Measurements from ENCODE around the gene ZNF335.

Gene ZNF335

GRCh38 chr20:45927071-45927878 is 44.7 kb downstream of the ZNF335 start:
- no peak for TF ChIP-seq CTCF (conservative IDR thresholded peaks at IDR 0.05; ENCODE audit: low read depth, low read length)
- H3K4me3 ChIP-seq (IDR thresholded peaks at IDR 0.05; ENCODE audit: insufficient read depth, low read depth, low read length) = no peak overlapping the region
- H3K79me2 ChIP-seq (ENCODE audit: insufficient read depth, low read depth) = no peaks in the 10 kb centered on the region
- peaks cover 20% of the 10 kb centered on the region for H3K4me1 ChIP-seq (ENCODE audit: low read depth, poor library complexity, severe bottlenecking)
- H3K36me3 ChIP-seq (ENCODE audit: insufficient read depth) = no peaks in the 10 kb centered on the region
- H3K27ac ChIP-seq = no peak overlapping the region
- no peaks in the 10 kb centered on the region for H4K20me1 ChIP-seq (ENCODE audit: insufficient read depth)
- no peak overlapping the region for H3K4me2 ChIP-seq
- no peak overlapping the region for H3K9ac ChIP-seq
- H3K27me3 ChIP-seq (ENCODE audit: insufficient read depth, low read depth) = no peaks in the 10 kb centered on the region
- H2AFZ ChIP-seq (ENCODE audit: low read depth) = no peak overlapping the region

- H3K4me2 ChIP-seq = no peak overlapping the region
Observed at GRCh38 chr20:45926731-45927070, 45.3 kb downstream of the ZNF335 start.

GRCh38 chr20:45925821-45926506 is 46.0 kb downstream of the ZNF335 start:
- H3K27me3 ChIP-seq (ENCODE audit: insufficient read depth, low read depth) = no peaks in the 10 kb centered on the region
- no peak overlapping the region for H3K4me3 ChIP-seq (IDR thresholded peaks at IDR 0.05; ENCODE audit: insufficient read depth, low read depth, low read length)
- no peak overlapping the region for H3K9ac ChIP-seq
- H3K4me1 ChIP-seq (ENCODE audit: low read depth, poor library complexity, severe bottlenecking) = peaks cover 20% of the 10 kb centered on the region
- no peaks in the 10 kb centered on the region for H3K79me2 ChIP-seq (ENCODE audit: insufficient read depth, low read depth)
- H3K36me3 ChIP-seq (ENCODE audit: insufficient read depth) = no peaks in the 10 kb centered on the region
- H3K4me2 ChIP-seq = no peak overlapping the region
- H2AFZ ChIP-seq (ENCODE audit: low read depth) = no peak overlapping the region
- no peaks in the 10 kb centered on the region for H4K20me1 ChIP-seq (ENCODE audit: insufficient read depth)
- H3K27ac ChIP-seq = no peak overlapping the region
- TF ChIP-seq CTCF (conservative IDR thresholded peaks at IDR 0.05; ENCODE audit: low read depth, low read length) = no peak

More at GRCh38 chr20:45926731-45927070, 45.3 kb downstream of the ZNF335 start:
- Histone ChIP-seq H3K4me3 (IDR thresholded peaks at IDR 0.05; ENCODE audit: insufficient read depth, low read depth, low read length) (no peak overlapping the region), H3K27ac (no peak overlapping the region), H2AFZ (ENCODE audit: low read depth) (no peak overlapping the region), H3K4me1 (ENCODE audit: low read depth, poor library complexity, severe bottlenecking) (peaks cover 20% of the 10 kb centered on the region), H3K36me3 (ENCODE audit: insufficient read depth) (no peaks in the 10 kb centered on the region), H4K20me1 (ENCODE audit: insufficient read depth) (no peaks in the 10 kb centered on the region), H3K27me3 (ENCODE audit: insufficient read depth, low read depth) (no peaks in the 10 kb centered on the region), H3K79me2 (ENCODE audit: insufficient read depth, low read depth) (no peaks in the 10 kb centered on the region), H3K9ac (no peak overlapping the region)
- TF ChIP-seq CTCF (conservative IDR thresholded peaks at IDR 0.05; ENCODE audit: low read depth, low read length) = no peak

- peak overlapping the region; percentile 42 for H3K4me2 ChIP-seq
- H3K36me3 ChIP-seq (ENCODE audit: insufficient read depth) = no peaks in the 10 kb centered on the region
- no peaks in the 10 kb centered on the region for H4K20me1 ChIP-seq (ENCODE audit: insufficient read depth)
- peaks cover 20% of the 10 kb centered on the region for H3K4me1 ChIP-seq (ENCODE audit: low read depth, poor library complexity, severe bottlenecking)
- no peak overlapping the region for H3K4me3 ChIP-seq (IDR thresholded peaks at IDR 0.05; ENCODE audit: insufficient read depth, low read depth, low read length)
- no peaks in the 10 kb centered on the region for H3K27me3 ChIP-seq (ENCODE audit: insufficient read depth, low read depth)
- H2AFZ ChIP-seq (ENCODE audit: low read depth) = peak overlapping the region; percentile 51
- TF ChIP-seq CTCF (conservative IDR thresholded peaks at IDR 0.05; ENCODE audit: low read depth, low read length) = no peak
- H3K79me2 ChIP-seq (ENCODE audit: insufficient read depth, low read depth) = no peaks in the 10 kb centered on the region
- H3K27ac ChIP-seq = peak overlapping the region; percentile 30; the same call in 1 of the 2 replicates
- H3K9ac ChIP-seq = peak overlapping the region; percentile 2; the same call in 1 of the 2 replicates
Observed at GRCh38 chr20:45924391-45925261, 47.4 kb downstream of the ZNF335 start.

Data from KMS-11 (cell line).